AG04450 (cell line): Measurements from ENCODE around the gene CORO2B. TPM values are rescaled to one million over a fixed set of nuclear protein-coding genes. Genes with fewer than 3 reads are reported as not detected.
A peak's percentile ranks its signal among the peaks of the same experiment; 100 is the strongest.

Source experiments
- CTCF ChIA-PET: fragments of 300-600, 350-600 bp; formaldehyde crosslinking; extraction: SDS; loops from one replicate; lab custom pipeline; 2022; ENCODE audit warnings: antibody characterized with exemption, inconsistent platforms; lab: Charles Lee
- POLR2A ChIA-PET: fragments of 350-600 bp; formaldehyde crosslinking; extraction: SDS; loops from one replicate; lab custom pipeline; 2021; ENCODE audit warnings: antibody characterized with exemption, inconsistent platforms; lab: Yijun Ruan, JAX
- DNase-seq: peaks from one replicate; pipeline ENCODE4 v3.0.0-alpha.2; 2011; ENCODE audit warnings: low read depth, low spot score
- H3K27ac ChIP-seq: one replicate; pipeline ENCODE4 v1.5.1; 2012; ENCODE audit warnings: low read depth, low read length, control low read depth
- H3K27me3 ChIP-seq: one replicate; pipeline ENCODE4 v1.6.0; 2012; ENCODE audit warnings: low read length; ENCODE audit not compliant: control insufficient read depth, insufficient read depth
- H3K4me3 ChIP-seq: 2 replicates; pipeline ENCODE4 v1.5.1; 2011; ENCODE audit warnings: mild to moderate bottlenecking, low read depth, low read length, control low read depth
- H3K9me3 ChIP-seq: 2 replicates; pipeline ENCODE4 v1.5.1; 2012; ENCODE audit warnings: low read length; ENCODE audit not compliant: control insufficient read depth, insufficient read depth
- CTCF ChIP-seq: IDR thresholded peaks from 2 replicates; pipeline ENCODE4 v1.5.1; 2011; ENCODE audit warnings: low read depth, low read length, control low read depth, inconsistent platforms
- polyA plus RNA-seq: library from polyadenylated mRNA; depleted of rRNA; stranded (reverse); fragments of >200 nt; gene quantifications from 2 replicates; pipeline ENCODE4 v1.2.3, GENCODE V29; 2011

Gene CORO2B
- polyA plus RNA-seq, 1 experiment, result 16.1 TPM

- peak; percentile 90 for TF ChIP-seq CTCF
- Histone ChIP-seq H3K4me3 (no peak overlapping the region), H3K27me3 (peaks cover 8% of the 10 kb centered on the region), H3K9me3 (no peaks in the 10 kb centered on the region; the same call in 1 of the 2 replicates), H3K27ac (no peak overlapping the region)
- CTCF ChIA-PET, result interaction anchor here (0.6 to 8.5 kb wide), 70 partner anchors 9 to 517 kb away, joined by 3 to 138 read pairs (median 4); partner anchors contain the start of gene ITGA11
- POLR2A ChIA-PET, result no interaction called here
- no peak for DNase-seq
These were observed 28.1 kb upstream of the CORO2B start for GRCh38 chr15:68550498-68551295.

GRCh38 chr15:68551296-68551635, 27.5 kb upstream of the CORO2B start:
- TF ChIP-seq CTCF, result no peak
- Histone ChIP-seq H3K27me3 (peaks cover 10% of the 10 kb centered on the region), H3K27ac (no peak overlapping the region), H3K9me3 (no peaks in the 10 kb centered on the region; the same call in 1 of the 2 replicates), H3K4me3 (no peak overlapping the region)
- no peak for DNase-seq
- POLR2A ChIA-PET, result no interaction called here
- CTCF ChIA-PET, result interaction anchor here (1.4 to 8.5 kb wide), 8 partner anchors 8 to 324 kb away, joined by 3 to 138 read pairs (median 32); no protein-coding TSS in a partner anchor

GRCh38 chr15:68552344-68552743, 26.4 kb upstream of the CORO2B start:
- no peak for TF ChIP-seq CTCF
- Histone ChIP-seq H3K27me3 (peaks cover 14% of the 10 kb centered on the region), H3K27ac (no peak overlapping the region), H3K9me3 (no peaks in the 10 kb centered on the region), H3K4me3 (no peak overlapping the region)
- DNase-seq, result no peak
- POLR2A ChIA-PET, result no interaction called here
- CTCF ChIA-PET, result interaction anchor here (0.6 to 8.5 kb wide), 6 partner anchors 9 to 323 kb away, joined by 3 to 138 read pairs (median 19); no protein-coding TSS in a partner anchor

- TF ChIP-seq CTCF, result no peak
- ChIA-PET POLR2A (no interaction called here), CTCF (interaction anchor here (0.7 to 8.5 kb wide), 5 partner anchors 9 to 323 kb away, joined by 3 to 138 read pairs (median 35); no protein-coding TSS in a partner anchor)
- Histone ChIP-seq H3K27me3 (peaks cover 14% of the 10 kb centered on the region), H3K9me3 (no peaks in the 10 kb centered on the region), H3K4me3 (no peak overlapping the region), H3K27ac (no peak overlapping the region)
- DNase-seq, result no peak
These were observed 26.0 kb upstream of the CORO2B start for GRCh38 chr15:68552773-68553172.
